OCI-LY7 (cell line): ENCODE results near the gene TRIM56.

Experiments used
- EZH2phosphoT487 ChIP-seq: fragments of 200-600 bp; sonication (generic); IDR thresholded peaks from 2 replicates; pipeline ENCODE4 v1.6.1; 2018; ENCODE audit warnings: low read depth, borderline replicate concordance, mild to moderate bottlenecking, mixed run types, antibody characterized with exemption, low read length, moderate library complexity, mixed read lengths
- TF ChIP-seq, protein P1 (sequence below): fragments of 200-600 bp; sonication (generic); conservative IDR thresholded peaks from 2 replicates; pipeline ENCODE4 v1.5.1; 2014; ENCODE audit warnings: mild to moderate bottlenecking, antibody characterized with exemption, low read length, moderate library complexity, mixed read lengths

DNA sequence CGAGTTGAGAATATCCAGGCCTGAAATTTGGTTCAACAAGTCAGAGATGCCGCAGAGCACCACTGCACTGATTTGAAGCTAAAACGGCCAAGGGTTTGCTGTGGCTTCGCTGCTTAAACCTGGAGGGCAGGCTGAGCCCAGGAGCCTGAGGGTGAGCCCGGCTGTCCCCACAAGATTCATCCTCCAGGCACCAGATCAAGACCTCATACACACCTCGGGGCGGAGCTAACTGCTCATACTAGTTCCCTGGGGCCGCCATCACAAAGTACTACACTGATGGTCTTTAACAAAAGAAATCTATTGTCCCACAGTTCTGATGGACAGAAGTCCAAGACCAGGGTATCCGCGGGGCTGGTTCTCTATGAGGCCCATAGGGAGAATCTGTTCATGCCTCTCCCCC is 16.9 kb upstream of the TRIM56 start:
- TF ChIP-seq, protein P1, sequence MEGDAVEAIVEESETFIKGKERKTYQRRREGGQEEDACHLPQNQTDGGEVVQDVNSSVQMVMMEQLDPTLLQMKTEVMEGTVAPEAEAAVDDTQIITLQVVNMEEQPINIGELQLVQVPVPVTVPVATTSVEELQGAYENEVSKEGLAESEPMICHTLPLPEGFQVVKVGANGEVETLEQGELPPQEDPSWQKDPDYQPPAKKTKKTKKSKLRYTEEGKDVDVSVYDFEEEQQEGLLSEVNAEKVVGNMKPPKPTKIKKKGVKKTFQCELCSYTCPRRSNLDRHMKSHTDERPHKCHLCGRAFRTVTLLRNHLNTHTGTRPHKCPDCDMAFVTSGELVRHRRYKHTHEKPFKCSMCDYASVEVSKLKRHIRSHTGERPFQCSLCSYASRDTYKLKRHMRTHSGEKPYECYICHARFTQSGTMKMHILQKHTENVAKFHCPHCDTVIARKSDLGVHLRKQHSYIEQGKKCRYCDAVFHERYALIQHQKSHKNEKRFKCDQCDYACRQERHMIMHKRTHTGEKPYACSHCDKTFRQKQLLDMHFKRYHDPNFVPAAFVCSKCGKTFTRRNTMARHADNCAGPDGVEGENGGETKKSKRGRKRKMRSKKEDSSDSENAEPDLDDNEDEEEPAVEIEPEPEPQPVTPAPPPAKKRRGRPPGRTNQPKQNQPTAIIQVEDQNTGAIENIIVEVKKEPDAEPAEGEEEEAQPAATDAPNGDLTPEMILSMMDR: no peak
- TF ChIP-seq EZH2phosphoT487: no peak
